Sigmoid colon (tissue), 3 donors: ENCODE data around the gene PDLIM1.

Experiments used
- POLR2A ChIP-seq, 2 donors: fragments of 450-650 bp; IDR thresholded peaks; one replicate each; pipeline ENCODE4 v1.6.1; 2016; ENCODE audit warnings: antibody characterized with exemption in 2 of 2, mild to moderate bottlenecking in 2 of 2, moderate library complexity in 2 of 2
- TF ChIP-seq, protein P1 (sequence below), 4 experiments: fragments of 450-650 bp in 3 of 4; fragments of 200-600 bp in 1 of 4; IDR thresholded peaks; one replicate each; pipeline ENCODE4 v1.5.1; 2016 to 2019; ENCODE audit warnings: antibody characterized with exemption in 4 of 4, mild to moderate bottlenecking in 3 of 4, moderate library complexity in 2 of 4

DNA sequence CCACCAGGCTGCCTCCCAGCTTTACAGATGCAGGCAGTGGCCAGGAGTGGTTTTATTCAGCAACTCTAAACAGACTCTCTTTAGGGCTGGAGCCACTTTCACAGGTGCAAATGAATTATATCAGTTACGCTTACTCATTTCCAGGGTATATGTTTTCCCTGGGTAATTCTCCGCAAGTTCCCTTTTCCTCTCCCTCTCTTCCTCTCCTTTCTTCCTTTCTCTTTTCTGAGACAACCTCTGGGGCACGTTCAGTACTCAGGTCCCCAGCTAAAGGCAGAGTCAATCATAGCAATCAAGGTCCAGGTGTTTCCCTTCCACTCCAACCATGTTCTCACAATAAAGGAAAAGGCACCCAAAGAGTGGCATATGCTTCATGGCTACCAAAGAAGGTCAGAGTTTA is 41.3 kb downstream of the PDLIM1 start:
- TF ChIP-seq, protein P1, sequence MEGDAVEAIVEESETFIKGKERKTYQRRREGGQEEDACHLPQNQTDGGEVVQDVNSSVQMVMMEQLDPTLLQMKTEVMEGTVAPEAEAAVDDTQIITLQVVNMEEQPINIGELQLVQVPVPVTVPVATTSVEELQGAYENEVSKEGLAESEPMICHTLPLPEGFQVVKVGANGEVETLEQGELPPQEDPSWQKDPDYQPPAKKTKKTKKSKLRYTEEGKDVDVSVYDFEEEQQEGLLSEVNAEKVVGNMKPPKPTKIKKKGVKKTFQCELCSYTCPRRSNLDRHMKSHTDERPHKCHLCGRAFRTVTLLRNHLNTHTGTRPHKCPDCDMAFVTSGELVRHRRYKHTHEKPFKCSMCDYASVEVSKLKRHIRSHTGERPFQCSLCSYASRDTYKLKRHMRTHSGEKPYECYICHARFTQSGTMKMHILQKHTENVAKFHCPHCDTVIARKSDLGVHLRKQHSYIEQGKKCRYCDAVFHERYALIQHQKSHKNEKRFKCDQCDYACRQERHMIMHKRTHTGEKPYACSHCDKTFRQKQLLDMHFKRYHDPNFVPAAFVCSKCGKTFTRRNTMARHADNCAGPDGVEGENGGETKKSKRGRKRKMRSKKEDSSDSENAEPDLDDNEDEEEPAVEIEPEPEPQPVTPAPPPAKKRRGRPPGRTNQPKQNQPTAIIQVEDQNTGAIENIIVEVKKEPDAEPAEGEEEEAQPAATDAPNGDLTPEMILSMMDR (IDR thresholded peaks at IDR 0.05), result no peak
- TF ChIP-seq POLR2A (IDR thresholded peaks at IDR 0.05), result no peak
